Smooth muscle cell (in vitro differentiated cells): ENCODE measurements around the gene SENP2. TPM values are rescaled to one million over a fixed set of nuclear protein-coding genes. Genes with fewer than 3 reads are reported as not detected.
A peak's percentile ranks its signal among the peaks of the same experiment; 100 is the strongest.
"Not testable (repeated sequence)": the region's sequence is repeated elsewhere in the genome, so short reads cannot be mapped to it uniquely, and the experiment has no call there.

Experiments
- DNase-seq: peaks from one replicate; lab custom pipeline; 2025; ENCODE audit not compliant: unreplicated experiment; lab: John Stamatoyannopoulos, UW
- H2AFZ ChIP-seq: fragments of 200-600 bp; sonication (generic); 2 replicates; pipeline ENCODE4 v1.6.0; 2016; ENCODE audit warnings: antibody characterized with exemption, low read depth, mild to moderate bottlenecking
- H3F3A ChIP-seq: fragments of 200-600 bp; sonication (generic); 2 replicates; pipeline ENCODE4 v1.6.0; 2017; ENCODE audit warnings: antibody characterized with exemption, low read depth
- H3K27ac ChIP-seq: fragments of 200-600 bp; sonication (generic); 2 replicates; pipeline ENCODE4 v1.5.1; 2016; ENCODE audit warnings: low read depth, mild to moderate bottlenecking
- H3K27me3 ChIP-seq: fragments of 200-600 bp; sonication (generic); 2 replicates; pipeline ENCODE4 v1.6.1; 2016; ENCODE audit warnings: low read depth, mild to moderate bottlenecking
- H3K36me3 ChIP-seq: fragments of 200-600 bp; sonication (generic); 2 replicates; pipeline ENCODE4 v1.5.1; 2016; ENCODE audit warnings: low read depth
- H3K4me1 ChIP-seq: fragments of 200-600 bp; sonication (generic); 2 replicates; pipeline ENCODE4 v1.5.1; 2016; ENCODE audit warnings: low read depth
- H3K4me2 ChIP-seq: fragments of 200-600 bp; sonication (generic); 2 replicates; pipeline ENCODE4 v1.6.0; 2016; ENCODE audit warnings: mild to moderate bottlenecking
- H3K4me3 ChIP-seq: fragments of 200-600 bp; sonication (generic); 2 replicates; pipeline ENCODE4 v1.5.1; 2016; ENCODE audit warnings: mild to moderate bottlenecking
- H3K79me2 ChIP-seq: fragments of 200-600 bp; sonication (generic); 2 replicates; pipeline ENCODE4 v1.6.0; 2016; ENCODE audit warnings: low read depth, mild to moderate bottlenecking
- H3K9ac ChIP-seq: fragments of 200-600 bp; sonication (generic); 2 replicates; pipeline ENCODE4 v1.6.0; 2016; ENCODE audit warnings: low read depth
- H3K9me3 ChIP-seq: fragments of 200-600 bp; sonication (generic); replicated peaks from 2 replicates; pipeline ENCODE4 v1.5.1; 2016; ENCODE audit warnings: low read depth
- H4K20me1 ChIP-seq: fragments of 200-600 bp; sonication (generic); 2 replicates; pipeline ENCODE4 v1.6.0; 2016; ENCODE audit warnings: low read depth
- CTCF ChIP-seq: fragments of 200-600 bp; sonication (generic); IDR thresholded peaks from 2 replicates; pipeline ENCODE4 v1.5.1; 2017; ENCODE audit warnings: borderline replicate concordance, mild to moderate bottlenecking, antibody characterized with exemption; ENCODE audit not compliant: insufficient read depth, poor library complexity, severe bottlenecking
- WGBS: methylation state at CpG from one replicate; pipeline ENCODE4 v1.1.7; 2016; ENCODE audit warnings: low lambda C conversion rate; 5-methylcytosine and 5-hydroxymethylcytosine counted together
- polyA plus RNA-seq: library from polyadenylated mRNA; unstranded; fragments of >200 nt; fragmentation: Nextera tagmentation; extraction: Ambion mirVana; gene quantifications from 2 replicates; pipeline ENCODE4 v1.2.1, GENCODE V29; 2016
- total RNA-seq: library from RNA; depleted of rRNA; stranded (reverse); fragments of >200 nt; gene quantifications from 2 replicates; pipeline ENCODE4 v1.2.3, GENCODE V29; 2014

SENP2 gene
- total and polyA plus RNA-seq, 2 experiments from 2014 or later: 22.9 to 27.4 TPM

- Histone ChIP-seq H3K4me2 (no peak overlapping the region), H3K79me2 (no peaks in the 10 kb centered on the region), H3K4me1 (no peaks in the 10 kb centered on the region), H3K4me3 (no peak overlapping the region), H2AFZ (no peak overlapping the region), H3F3A (no peaks in the 10 kb centered on the region), H3K9ac (no peak overlapping the region), H4K20me1 (no peaks in the 10 kb centered on the region), H3K36me3 (no peaks in the 10 kb centered on the region), H3K27ac (no peak overlapping the region), H3K27me3 (no peaks in the 10 kb centered on the region), H3K9me3 (no peaks in the 10 kb centered on the region)
- 78% methylated on average over 4 of the region's 5 CpGs for WGBS
- no peak for DNase-seq
- no peak for TF ChIP-seq CTCF
Measured at GRCh38 chr3:185572183-185572582, 13.9 kb upstream of the SENP2 start.

GRCh38 chr3:185575108-185575869 is 10.8 kb upstream of the SENP2 start:
- not testable (repeated sequence) for H3K9ac ChIP-seq, H3K9me3 ChIP-seq, H3K4me3 ChIP-seq, H3K79me2 ChIP-seq, DNase-seq, H3K27me3 ChIP-seq, H2AFZ ChIP-seq, H3K4me2 ChIP-seq, H3K27ac ChIP-seq, H4K20me1 ChIP-seq, H3K4me1 ChIP-seq, H3F3A ChIP-seq, H3K36me3 ChIP-seq
- WGBS: 35% methylated on average over 17 of the region's 17 CpGs
- peak; percentile 53 for TF ChIP-seq CTCF

GRCh38 chr3:185582236-185582635 is 3.9 kb upstream of the SENP2 start:
- H3K27ac ChIP-seq: no peak overlapping the region
- H4K20me1 ChIP-seq: no peaks in the 10 kb centered on the region
- H3K36me3 ChIP-seq: no peaks in the 10 kb centered on the region
- H3F3A ChIP-seq: no peaks in the 10 kb centered on the region
- H3K4me1 ChIP-seq: peaks cover 3% of the 10 kb centered on the region
- no peaks in the 10 kb centered on the region for H3K9me3 ChIP-seq
- WGBS: 29% methylated on average over 3 of the region's 3 CpGs
- DNase-seq: no peak
- no peak overlapping the region for H3K4me2 ChIP-seq
- no peak for TF ChIP-seq CTCF
- H3K27me3 ChIP-seq: no peaks in the 10 kb centered on the region
- H2AFZ ChIP-seq: no peak overlapping the region
- H3K9ac ChIP-seq: no peak overlapping the region
- peaks cover 8% of the 10 kb centered on the region for H3K79me2 ChIP-seq
- H3K4me3 ChIP-seq: no peak overlapping the region

- H3K9me3 ChIP-seq: no peaks in the 10 kb centered on the region
- no peak overlapping the region for H3K27ac ChIP-seq
- H3K79me2 ChIP-seq: peaks cover 10% of the 10 kb centered on the region
- H3K4me2 ChIP-seq: no peak overlapping the region
- DNase-seq: no peak
- H3K4me3 ChIP-seq: no peak overlapping the region
- WGBS: 34% methylated on average over 3 of the region's 3 CpGs
- H2AFZ ChIP-seq: no peak overlapping the region
- no peaks in the 10 kb centered on the region for H3K27me3 ChIP-seq
- H3K36me3 ChIP-seq: no peaks in the 10 kb centered on the region
- no peaks in the 10 kb centered on the region for H4K20me1 ChIP-seq
- no peaks in the 10 kb centered on the region for H3F3A ChIP-seq
- TF ChIP-seq CTCF: no peak
- peaks cover 3% of the 10 kb centered on the region for H3K4me1 ChIP-seq
- no peak overlapping the region for H3K9ac ChIP-seq
Measured at GRCh38 chr3:185582871-185583270, 3.2 kb upstream of the SENP2 start.
